OCI-M1 (cell line): ENCODE results near the gene CYGB.
"Not testable (repeated sequence)": the region's sequence is repeated elsewhere in the genome, so short reads cannot be mapped to it uniquely, and the experiment has no call there.

Experiments
- DNase-seq: peaks from one replicate; lab custom pipeline; 2025; lab: John Stamatoyannopoulos, UW

CYGB gene

DNA sequence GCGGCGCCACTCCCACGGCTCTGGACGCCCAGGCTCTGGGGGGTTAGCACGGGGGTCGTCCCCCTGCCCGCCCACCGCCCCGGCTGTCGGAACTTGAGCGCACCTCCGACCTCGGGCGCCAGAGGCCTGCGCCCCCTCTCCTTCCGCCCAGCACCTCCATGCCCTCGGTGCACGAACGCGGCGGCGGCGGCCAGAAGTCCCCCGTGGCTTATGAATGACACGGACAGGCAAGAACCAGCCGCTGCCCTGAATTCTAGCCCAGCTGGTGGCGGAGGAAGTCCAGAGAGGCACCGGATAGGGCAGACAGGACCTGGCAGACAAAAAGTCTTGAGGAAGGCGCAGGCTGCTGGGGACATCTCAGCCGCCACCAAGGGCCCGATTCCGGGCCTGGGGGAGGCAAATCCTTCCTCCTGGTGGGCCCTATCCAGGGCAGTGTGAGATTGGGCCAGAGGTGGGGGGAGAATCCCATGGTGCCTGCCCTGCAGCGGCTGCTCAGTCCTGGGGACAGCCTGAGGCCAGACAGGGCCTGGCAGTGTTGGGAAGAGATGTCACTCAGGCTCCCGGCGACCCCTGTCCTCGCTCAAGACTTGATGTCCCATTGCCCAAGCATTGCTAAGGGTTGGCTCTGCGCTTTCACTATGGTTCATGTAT, 897 bp upstream of the CYGB start:
- no peak for DNase-seq

DNA sequence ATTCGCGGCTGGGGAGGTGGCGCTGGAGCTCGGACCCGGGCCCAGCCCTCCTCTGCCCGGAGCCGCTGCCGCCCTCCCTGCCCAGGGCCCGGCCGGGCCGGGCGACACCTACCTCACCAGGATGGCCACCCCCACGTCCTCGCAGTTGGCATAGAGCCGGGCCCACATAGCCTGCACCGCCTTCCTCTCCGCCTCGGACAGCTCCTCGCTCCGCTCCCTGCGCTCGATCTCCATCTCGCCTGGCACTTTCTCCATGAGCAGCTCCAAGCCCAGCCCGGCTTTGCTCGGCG, 276 bp downstream of the CYGB start:
- no peak for DNase-seq

DNA sequence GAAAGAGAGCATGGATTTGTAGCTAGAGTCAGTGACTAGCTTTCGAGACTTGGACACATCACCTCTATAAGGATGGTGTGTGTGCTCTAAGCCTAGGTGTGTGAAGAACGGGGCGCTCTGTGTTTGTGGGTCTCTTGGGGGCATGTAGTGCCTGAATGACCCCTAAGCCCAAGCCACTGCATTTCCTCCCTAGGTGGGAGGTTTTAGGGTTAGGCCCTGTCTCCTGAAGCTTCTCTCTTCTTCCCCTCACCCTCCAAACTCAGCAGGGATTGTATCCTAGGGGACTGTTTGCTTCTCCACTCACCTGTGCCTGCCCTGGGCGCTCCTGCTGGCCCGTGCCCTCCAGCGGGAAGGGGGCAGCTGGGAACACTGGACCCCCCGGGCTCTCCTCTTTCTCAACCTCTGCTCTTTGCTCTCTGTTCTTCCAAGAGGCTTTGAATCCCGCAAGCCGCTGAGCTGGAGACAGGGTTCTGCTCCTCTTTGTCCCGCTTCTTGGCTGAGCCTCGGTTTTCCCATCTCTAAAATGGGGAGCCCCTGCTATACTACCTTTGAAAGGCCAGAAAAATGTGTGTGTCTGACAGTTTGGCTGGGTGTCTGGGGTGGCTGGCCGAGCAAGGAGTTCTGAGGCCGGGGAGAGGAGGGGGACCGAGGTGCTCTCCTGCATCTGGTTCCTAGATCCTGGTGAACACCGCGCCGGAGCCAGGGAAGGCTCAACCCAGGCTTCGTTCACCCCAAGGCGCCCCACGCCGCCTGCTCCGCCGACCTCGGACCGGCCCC, 810 bp downstream of the CYGB start:
- no peak for DNase-seq

DNA sequence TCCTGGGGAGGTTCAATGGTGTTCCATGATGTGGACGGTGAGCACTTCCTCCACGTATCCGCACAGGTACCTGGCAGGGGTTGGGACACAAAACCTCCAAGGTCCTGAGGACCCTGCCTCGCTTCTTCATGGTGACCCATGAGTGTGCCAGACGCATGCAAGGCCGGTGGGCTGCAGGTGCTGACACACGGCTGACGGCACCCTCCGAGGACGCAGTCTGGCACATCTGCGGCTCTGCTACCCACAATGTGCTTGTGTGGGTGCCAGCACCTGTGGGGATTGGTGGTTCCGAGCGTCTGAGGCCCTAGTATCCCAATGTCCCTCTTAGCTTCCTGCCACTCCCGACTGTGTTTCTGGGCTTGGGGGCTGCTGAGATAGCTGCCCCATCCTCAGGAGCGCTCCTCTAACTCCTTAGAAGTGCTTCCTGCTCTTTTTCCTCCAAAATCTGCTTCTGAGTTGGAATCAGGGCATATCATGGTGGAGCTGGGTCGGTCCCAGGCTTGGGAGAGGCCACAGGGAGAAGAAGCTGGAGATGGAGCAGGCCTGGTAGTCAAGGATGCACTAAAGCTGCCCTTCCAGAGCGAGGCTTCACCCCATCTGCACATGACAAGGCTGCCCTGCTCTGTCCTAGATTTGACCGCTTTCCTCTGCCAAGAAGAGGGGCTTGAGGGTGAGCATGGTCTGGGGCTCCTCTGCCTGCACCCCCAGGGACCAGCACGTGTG, 1.6 kb downstream of the CYGB start:
- no peak for DNase-seq

DNA sequence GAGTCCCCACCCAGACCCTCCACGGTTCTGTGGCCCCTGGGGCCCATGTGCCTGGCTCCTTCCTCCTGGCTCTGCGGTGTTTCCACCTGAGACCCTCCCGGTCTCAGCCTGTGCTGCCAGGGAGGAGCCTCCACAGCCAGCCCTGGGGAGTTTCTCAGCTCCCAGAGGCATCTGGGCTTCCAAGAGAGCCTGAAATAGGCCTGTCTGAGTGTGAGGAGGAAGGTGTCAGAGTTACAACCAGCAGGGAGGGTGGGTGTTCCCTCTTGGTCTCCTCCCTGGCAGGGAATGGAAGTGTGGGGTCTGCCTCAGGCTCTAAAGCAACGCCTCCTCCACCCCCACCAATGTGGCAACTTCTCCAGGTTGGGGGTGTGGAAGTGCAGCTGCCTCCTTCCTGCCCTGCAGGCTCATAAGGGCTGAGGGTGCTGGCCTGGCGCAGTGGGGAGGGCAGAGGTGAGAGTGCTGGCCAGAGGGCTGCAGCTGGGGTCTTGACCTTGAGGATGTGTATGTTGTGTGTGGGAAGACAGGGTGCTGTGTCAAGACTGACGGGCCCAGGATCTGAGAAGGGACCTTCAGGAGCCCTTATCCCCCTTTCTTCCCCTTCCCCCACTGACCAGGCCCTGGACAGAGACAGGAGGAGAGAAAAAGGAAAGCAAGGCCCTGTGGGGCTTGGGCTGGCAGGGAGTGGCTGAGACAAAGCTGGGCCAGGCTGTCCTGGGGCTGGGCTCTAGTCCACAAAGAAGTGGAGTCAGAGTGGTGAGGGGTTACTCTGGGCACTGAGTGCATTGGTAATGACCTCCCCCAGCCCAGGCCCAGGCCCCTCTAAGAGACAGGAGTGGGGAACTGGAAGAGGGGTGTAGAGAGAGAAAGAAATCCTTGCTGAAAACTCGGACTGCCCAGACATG, 2.4 kb downstream of the CYGB start:
- no peak for DNase-seq

DNA sequence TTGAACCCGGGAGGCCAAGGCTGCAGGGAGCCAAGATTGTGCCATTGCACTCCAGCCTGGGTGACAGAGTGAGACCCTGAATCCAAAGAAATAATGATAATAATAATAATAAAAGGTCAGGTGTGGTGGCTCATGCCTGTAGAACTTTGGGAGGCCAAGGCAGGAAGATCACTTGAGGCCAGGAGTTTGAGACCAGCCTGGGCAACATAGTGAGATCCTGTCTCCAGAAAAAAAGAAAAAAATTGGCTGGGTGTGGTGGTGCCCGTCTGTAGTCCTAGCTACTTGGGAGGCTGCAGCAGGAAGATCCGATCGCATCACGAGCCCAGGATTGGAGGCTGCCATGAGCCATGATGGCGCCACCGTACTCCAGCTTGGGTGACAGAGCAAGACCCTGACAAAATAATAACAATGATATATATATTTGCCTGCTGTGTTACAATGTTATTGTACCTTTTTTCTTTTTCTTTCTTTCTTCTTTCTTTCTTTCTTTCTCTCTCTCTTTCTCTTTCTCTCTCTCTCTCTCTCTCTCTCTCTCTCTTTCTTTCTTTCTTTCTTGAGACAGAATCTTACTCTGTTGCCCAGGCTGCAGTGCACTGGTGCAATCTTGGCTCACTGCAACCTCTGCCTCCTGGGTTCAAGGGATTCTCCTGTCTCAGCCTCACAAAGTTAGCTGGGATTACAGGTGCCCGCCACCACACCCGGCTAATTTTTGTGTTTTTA, 3.7 kb downstream of the CYGB start:
- not testable (repeated sequence) for DNase-seq

DNA sequence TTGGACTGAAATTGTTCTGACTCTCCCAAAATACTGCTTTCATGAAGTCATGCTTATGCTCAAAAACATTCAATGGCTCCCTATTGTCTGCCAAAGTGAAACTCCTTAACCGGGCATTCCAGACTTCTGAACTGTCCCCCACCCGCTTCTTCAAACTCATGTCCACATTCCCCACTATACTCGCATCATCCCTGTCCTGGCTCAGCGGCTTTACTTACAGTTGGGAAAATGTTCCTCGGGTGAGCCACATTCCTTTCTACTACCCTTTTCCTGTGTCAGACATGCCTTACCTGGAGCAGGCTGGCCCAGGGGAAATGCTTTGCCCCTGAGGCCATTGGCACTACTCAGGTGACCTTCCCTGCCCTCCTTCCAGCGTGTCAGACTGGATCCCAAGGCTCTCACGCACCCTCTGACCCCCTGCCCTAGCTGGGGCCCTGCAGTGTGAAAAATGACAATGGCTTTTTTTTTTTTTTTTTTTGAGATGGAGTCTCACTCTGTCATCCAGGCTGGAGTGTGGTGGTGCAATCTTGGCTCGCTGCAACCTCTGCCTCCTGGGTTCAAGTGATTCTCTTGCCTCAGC, 5.3 kb downstream of the CYGB start:
- DNase-seq: no peak

DNA sequence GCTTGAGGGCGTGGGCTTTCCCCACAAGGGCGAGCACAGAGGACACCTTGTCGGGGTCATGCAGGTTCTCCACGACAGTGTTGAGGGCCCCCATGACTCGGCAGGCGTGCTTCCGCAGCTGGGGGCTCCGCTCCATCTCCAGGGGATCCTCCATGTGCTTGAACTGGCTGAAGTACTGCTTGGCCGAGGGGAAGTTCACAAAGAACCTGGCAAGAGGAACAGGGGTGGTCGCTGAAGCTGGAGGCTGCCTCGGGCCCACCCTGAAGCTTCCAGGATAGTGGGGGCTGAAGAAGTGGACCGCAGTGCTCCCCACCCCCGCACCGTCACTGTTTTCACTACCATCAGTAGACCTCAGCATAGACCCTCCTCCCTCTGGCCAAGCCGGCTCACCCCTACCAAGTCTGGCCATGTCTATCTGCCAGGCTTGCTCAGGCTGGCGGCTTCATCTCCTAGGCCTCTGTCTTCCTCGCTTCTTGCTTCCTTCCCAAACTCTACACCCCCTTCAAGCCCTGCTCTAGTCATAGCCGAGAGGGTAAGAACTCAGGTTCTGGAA, 5.9 kb downstream of the CYGB start:
- DNase-seq: no peak

DNA sequence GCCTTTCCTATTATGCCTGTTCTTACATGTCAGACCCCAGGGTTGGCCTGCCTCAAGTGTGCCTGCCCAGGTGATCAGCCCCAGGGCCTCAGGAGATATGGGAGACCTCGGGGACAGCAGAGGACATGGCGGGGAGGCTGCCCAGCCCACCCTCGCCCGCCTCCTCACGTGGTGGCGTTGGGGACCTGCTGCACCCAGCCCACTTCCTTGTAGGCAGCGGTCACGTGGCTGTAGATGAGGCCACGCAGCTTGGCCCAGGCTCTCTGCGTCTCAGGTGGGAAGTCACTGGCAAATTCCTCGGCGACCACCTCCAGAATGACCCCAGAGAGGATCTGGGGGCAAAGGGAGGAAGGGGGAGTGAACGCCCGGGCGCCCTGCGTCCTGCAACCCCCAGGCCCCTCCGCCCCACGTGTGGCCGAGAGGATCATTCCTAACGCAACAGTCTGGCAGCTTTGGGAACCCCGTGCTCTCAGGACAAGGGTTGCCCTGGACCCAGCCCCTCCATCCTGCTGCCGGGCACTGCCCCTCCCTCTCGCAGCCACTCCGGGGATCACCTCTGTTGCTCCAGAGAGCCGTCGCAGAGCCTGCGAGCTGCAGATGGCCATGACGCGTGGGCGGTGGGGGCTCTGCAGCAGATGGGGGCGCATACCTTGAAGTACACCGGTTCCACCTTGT, 6.6 kb downstream of the CYGB start:
- no peak for DNase-seq

DNA sequence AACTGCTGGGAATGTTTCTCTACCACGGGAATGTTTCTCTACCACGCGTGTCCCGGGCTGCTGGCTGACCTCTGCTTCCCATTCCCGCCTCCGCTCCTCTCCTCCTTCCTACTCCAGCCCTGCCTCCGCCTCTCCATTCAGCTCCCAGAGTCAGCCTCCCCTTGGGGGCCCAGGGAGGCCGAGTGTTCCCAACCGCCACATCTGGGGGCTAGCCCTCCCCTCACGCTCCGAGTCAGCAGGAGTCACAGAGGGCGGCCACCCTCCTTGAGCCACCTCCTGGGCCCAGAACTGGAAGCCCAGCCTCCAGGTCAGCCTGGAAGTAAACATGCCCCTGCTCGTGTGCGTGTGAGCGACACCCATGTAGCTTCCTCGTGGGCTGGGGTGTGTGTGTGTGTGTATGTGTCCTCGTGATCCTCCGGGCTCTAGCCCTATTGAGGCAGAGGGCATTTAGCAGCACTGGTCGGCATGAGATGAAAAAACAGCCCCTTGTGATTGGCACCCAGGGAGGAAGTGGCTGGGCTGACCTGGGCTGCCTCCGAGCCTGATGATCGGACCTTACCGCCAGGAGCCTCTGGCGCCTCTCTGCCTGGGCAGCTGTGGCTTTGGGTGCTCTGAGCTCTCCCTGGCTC, 7.3 kb downstream of the CYGB start:
- DNase-seq: no peak

DNA sequence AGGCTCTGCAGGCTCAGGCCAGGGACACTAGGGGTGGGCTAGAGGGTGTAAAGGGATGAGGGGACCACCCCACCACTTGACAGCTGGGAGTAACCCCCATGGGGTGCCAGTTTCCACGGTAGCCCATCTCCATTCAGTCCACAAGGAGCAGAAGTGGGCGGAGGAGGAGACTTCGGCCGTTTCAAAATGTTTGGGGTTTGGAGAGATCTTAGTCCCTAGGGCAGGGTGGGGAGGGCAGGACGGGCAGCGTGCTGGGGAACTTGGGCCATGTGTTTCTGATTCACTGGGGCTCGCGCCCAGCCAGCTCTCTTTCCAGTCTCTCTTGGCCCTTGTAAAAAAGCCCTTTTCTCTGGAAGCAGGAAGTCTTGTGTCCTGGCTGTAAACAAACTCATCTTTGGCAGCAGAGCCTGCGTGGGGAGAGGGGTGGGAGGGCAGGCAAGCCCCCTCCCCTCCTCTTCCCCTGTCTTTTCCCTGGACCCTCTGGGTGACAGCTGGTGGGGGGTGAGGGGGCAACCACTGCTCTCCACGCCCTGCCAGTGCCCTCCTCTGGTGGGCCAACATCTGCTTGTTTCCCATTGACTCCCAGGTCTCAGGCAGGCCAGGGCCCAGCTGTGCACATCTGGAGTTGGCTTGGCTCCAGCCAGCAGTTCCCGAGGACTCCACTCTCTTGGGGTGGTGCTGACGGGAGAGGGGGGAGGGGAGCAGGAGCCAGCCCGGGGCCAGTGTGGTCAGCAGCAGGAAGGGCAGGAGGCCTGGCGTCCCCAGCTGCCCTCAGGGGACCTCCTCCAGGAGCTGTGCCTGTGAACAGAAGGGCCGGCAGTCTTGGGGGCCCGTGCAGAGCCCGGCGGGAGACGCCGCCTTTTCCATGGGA, 8.1 kb downstream of the CYGB start:
- DNase-seq: no peak

DNA sequence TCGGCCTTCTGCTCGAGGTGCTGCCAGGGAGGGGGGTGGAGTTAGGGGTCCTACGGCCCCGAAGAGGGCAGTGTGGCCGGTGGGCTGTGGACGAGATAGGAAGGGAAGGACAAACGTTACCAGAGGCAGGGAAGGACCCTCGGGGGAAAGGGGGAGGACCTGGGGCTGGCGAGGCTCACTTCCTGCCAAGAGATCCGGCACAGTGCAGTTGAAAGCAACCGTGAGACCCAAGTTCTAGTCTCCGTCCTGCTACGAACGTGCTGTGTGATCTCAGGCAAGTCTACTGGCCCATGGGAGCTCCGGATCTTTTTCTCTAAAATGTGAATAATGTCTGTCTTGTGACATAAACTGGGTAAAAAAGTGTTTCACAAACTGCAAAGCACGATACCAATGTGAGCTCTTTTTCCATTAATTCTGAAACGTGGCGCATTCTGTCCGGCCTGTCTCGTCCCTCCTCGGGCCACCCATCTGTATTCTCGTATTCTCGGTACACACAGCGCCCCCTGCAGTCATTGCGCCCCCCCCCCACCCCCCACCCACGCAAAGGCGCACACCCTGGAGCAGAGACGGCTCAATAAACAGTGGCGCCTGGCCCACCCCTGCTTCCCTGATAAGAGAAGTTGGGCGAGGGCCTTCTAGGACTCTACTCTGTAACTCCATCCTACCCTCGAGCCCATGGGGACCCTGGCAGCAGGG, 8.8 kb downstream of the CYGB start:
- DNase-seq: no peak

DNA sequence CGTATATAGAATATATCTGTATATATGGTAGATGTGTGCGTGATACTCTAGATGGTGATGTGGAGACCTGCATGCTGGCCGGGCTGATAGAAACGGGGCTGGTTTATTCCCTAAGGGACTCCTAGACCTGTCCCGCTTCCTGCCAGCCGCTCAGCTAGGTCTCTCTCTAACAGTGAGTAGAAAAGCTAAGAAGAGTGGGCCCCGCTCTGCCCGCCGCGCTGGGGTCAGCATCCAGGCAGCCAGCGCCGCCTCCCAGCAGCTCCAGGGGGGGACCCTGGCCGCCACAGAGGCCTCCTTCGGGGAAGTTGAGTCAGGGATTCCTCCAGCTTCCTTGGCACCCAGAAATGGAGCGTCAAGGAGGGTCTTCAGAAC, 9.4 kb downstream of the CYGB start:
- DNase-seq: no peak

DNA sequence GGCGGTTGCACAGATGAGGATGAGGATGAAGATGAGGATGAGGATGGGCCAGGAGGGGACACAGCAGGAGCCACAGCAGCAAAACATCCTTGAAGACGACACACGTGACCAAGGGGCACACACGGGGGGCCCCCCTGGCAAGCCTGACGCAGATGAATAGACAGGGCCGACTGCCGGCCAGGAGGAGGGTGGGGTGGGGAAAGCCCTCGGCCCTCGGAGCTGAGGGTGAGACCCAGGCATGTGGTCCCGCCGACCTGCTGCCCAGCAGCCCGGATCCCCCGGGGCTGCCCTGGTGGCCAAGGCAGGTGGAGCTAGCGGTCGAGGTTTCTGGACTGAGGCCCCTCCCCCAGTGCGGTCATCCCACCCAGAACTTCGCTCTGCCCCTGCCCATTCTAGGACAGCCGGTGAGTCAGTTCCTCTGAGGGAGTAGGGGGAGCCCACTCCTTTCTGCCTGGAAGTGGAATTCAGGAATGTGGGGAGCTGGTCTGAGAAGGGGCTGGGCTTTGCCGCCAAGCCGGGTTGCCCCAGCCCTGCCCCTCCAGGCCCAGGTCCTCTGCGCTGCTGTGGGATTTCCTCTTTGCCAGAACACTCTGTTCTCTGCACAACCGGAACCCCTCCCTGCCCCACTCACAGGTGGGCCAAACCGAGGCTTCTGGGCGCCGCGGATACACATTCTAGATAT, 9.9 kb downstream of the CYGB start:
- no peak for DNase-seq

DNA sequence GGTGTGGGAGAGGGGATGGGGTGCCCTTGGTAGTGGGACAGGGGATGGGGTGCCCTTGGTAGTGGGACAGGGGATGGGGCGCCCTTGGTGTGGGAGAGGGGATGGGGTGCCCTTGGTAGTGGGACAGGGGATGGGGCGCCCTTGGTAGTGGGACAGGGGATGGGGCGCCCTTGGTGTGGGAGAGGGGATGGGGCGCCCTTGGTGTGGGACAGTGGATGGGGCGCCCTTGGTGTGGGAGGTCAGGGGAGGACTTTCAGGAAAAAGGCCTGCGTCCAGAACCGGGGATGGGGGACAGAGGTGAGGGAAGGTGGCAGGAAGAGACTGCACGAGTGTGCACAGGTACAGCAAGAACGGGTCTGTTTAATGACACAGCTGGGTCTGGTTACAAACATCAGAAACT, 10.5 kb downstream of the CYGB start:
- not testable (repeated sequence) for DNase-seq

DNA sequence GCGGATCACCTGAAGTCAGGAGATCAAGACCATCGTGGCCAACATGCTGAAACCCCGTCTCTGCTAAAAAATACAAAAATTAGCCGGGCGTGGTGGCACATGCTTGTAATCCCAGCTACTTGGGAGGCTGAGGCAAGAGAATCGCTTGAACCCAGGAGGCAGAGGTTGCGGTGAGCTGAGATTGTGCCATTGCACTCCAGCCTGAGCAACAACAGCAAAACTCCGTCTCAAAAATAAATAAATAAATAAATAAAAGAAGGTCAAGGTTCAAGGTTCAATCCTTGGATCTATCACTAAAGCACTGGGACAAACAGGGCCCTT, 12.0 kb downstream of the CYGB start:
- DNase-seq: not testable (repeated sequence)

DNA sequence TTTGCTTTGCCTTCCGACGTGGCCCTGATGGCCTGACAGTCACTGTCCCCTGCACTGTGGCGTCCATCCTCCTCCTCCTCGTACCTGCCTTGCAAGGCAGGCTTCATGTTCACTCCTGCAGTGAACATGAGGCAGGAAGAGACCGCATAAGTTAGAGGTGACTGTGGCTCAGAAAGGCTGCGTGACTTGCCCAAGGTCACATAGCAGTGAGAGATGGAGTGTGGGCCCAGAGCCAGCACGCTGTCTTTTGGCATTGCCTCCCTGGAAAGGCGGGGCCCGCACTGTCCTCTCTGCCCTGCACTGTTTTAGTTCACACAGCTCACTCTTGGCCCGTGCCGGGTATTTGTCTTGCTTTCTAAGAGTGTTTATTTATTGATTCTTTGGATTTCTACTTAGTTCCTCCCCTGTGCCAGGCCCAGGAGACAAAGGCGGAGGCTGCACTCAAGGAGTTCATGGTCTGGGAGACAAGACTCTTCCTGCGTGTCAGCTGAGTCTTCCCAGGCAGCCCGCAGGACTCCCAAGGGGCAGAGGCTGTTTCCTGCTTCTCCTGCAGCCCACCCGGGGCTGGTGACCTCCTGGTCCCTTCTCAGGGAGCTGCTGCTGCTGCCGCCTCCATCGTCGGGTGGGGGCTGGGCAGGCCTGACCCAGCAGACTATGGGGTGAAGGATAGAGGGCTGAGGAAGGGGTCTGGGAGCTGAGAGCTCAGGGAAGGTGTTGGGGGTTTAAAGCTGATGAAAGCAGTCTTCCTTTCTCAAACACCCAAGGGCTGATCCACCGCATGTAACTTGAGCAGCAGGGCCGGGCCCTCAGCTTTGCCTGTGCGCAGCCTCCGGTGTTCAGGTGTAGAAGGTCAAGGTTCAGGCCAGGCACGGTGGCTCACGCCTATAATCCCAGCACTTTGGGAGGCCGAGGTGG, 12.7 kb downstream of the CYGB start:
- no peak for DNase-seq
